Smooth muscle cell (in vitro differentiated cells): ENCODE data around the gene LRRN4CL. TPM values are rescaled to one million over a fixed set of nuclear protein-coding genes. Genes with fewer than 3 reads are reported as not detected.

Experiments used
- DNase-seq: peaks from one replicate; lab custom pipeline; 2025; ENCODE audit not compliant: unreplicated experiment; lab: John Stamatoyannopoulos, UW
- H2AFZ ChIP-seq: fragments of 200-600 bp; sonication (generic); 2 replicates; pipeline ENCODE4 v1.6.0; 2016; ENCODE audit warnings: antibody characterized with exemption, low read depth, mild to moderate bottlenecking
- H3F3A ChIP-seq: fragments of 200-600 bp; sonication (generic); 2 replicates; pipeline ENCODE4 v1.6.0; 2017; ENCODE audit warnings: antibody characterized with exemption, low read depth
- H3K27ac ChIP-seq: fragments of 200-600 bp; sonication (generic); 2 replicates; pipeline ENCODE4 v1.5.1; 2016; ENCODE audit warnings: low read depth, mild to moderate bottlenecking
- H3K27me3 ChIP-seq: fragments of 200-600 bp; sonication (generic); 2 replicates; pipeline ENCODE4 v1.6.1; 2016; ENCODE audit warnings: low read depth, mild to moderate bottlenecking
- H3K36me3 ChIP-seq: fragments of 200-600 bp; sonication (generic); 2 replicates; pipeline ENCODE4 v1.5.1; 2016; ENCODE audit warnings: low read depth
- H3K4me1 ChIP-seq: fragments of 200-600 bp; sonication (generic); 2 replicates; pipeline ENCODE4 v1.5.1; 2016; ENCODE audit warnings: low read depth
- H3K4me2 ChIP-seq: fragments of 200-600 bp; sonication (generic); 2 replicates; pipeline ENCODE4 v1.6.0; 2016; ENCODE audit warnings: mild to moderate bottlenecking
- H3K4me3 ChIP-seq: fragments of 200-600 bp; sonication (generic); 2 replicates; pipeline ENCODE4 v1.5.1; 2016; ENCODE audit warnings: mild to moderate bottlenecking
- H3K79me2 ChIP-seq: fragments of 200-600 bp; sonication (generic); 2 replicates; pipeline ENCODE4 v1.6.0; 2016; ENCODE audit warnings: low read depth, mild to moderate bottlenecking
- H3K9ac ChIP-seq: fragments of 200-600 bp; sonication (generic); 2 replicates; pipeline ENCODE4 v1.6.0; 2016; ENCODE audit warnings: low read depth
- H3K9me3 ChIP-seq: fragments of 200-600 bp; sonication (generic); replicated peaks from 2 replicates; pipeline ENCODE4 v1.5.1; 2016; ENCODE audit warnings: low read depth
- H4K20me1 ChIP-seq: fragments of 200-600 bp; sonication (generic); 2 replicates; pipeline ENCODE4 v1.6.0; 2016; ENCODE audit warnings: low read depth
- CTCF ChIP-seq: fragments of 200-600 bp; sonication (generic); IDR thresholded peaks from 2 replicates; pipeline ENCODE4 v1.5.1; 2017; ENCODE audit warnings: borderline replicate concordance, mild to moderate bottlenecking, antibody characterized with exemption; ENCODE audit not compliant: insufficient read depth, poor library complexity, severe bottlenecking
- WGBS: methylation state at CpG from one replicate; pipeline ENCODE4 v1.1.7; 2016; ENCODE audit warnings: low lambda C conversion rate; 5-methylcytosine and 5-hydroxymethylcytosine counted together
- polyA plus RNA-seq: library from polyadenylated mRNA; unstranded; fragments of >200 nt; fragmentation: Nextera tagmentation; extraction: Ambion mirVana; gene quantifications from 2 replicates; pipeline ENCODE4 v1.2.1, GENCODE V29; 2016
- small RNA-seq: library from RNA; depleted of rRNA; stranded (forward); fragments of <200 nt; gene quantifications from one replicate; pipeline ENCODE3, GENCODE V24; 2014
- total RNA-seq: library from RNA; depleted of rRNA; stranded (reverse); fragments of >200 nt; gene quantifications from 2 replicates; pipeline ENCODE4 v1.2.3, GENCODE V29; 2014

LRRN4CL gene
- total and polyA plus RNA-seq, 2 experiments from 2014 or later, result 1.3 TPM; not detected in 1

- Histone ChIP-seq H3K4me1 (no peaks in the 10 kb centered on the region), H3K4me2 (no peak overlapping the region), H3K9ac (no peak overlapping the region), H3K27ac (no peak overlapping the region), H3K27me3 (no peaks in the 10 kb centered on the region), H4K20me1 (peaks cover 10% of the 10 kb centered on the region), H3K9me3 (no peaks in the 10 kb centered on the region), H2AFZ (no peak overlapping the region), H3F3A (peaks cover 3% of the 10 kb centered on the region), H3K4me3 (no peak overlapping the region), H3K79me2 (peaks cover 60% of the 10 kb centered on the region), H3K36me3 (no peaks in the 10 kb centered on the region)
- WGBS, result 74% methylated on average over 8 of the region's 8 CpGs
- no peak for DNase-seq
- no peak for TF ChIP-seq CTCF
Observed at GRCh38 chr11:62644220-62644619, 45.1 kb downstream of the LRRN4CL start.

Small RNA genes lying within 50 kb of the gene (small RNA-seq; reads per million reads assigned to genes)
- gene SNORA57, result not detected

Other genes with a start within 250 kb of the LRRN4CL start
- 229 and 240 TPM in 2 replicates for gene AHNAK, start 142.7 kb downstream of the LRRN4CL start, total RNA-seq
- 27.2 and 58.8 TPM in 2 replicates for gene AHNAK, start 142.7 kb downstream of the LRRN4CL start, polyA plus RNA-seq
- 773 and 864 TPM in 2 replicates for gene EEF1G, start 115.6 kb downstream of the LRRN4CL start, total RNA-seq
- gene EEF1G, start 115.6 kb downstream of the LRRN4CL start, polyA plus RNA-seq, result 433 and 463 TPM in 2 replicates
- gene TUT1, start 98.0 kb downstream of the LRRN4CL start, total RNA-seq, result 3.0 and 5.5 TPM in 2 replicates
- gene TUT1, start 98.0 kb downstream of the LRRN4CL start, polyA plus RNA-seq, result 15.9 and 18.6 TPM in 2 replicates
- gene MTA2, start 87.7 kb downstream of the LRRN4CL start, total RNA-seq, result 57.0 and 65.9 TPM in 2 replicates
- gene MTA2, start 87.7 kb downstream of the LRRN4CL start, polyA plus RNA-seq, result 20.5 and 22.7 TPM in 2 replicates
- 20.6 and 35.0 TPM in 2 replicates for gene EML3, start 76.8 kb downstream of the LRRN4CL start, total RNA-seq
- 36.8 and 47.2 TPM in 2 replicates for gene EML3, start 76.8 kb downstream of the LRRN4CL start, polyA plus RNA-seq
- 0.63 and 4.0 TPM in 2 replicates for gene ROM1, start 76.3 kb downstream of the LRRN4CL start, total RNA-seq
- 0.91 and 1.4 TPM in 2 replicates for gene ROM1, start 76.3 kb downstream of the LRRN4CL start, polyA plus RNA-seq
- 19.3 and 20.0 TPM in 2 replicates for gene B3GAT3, start 67.5 kb downstream of the LRRN4CL start, total RNA-seq
- 66.9 and 73.8 TPM in 2 replicates for gene B3GAT3, start 67.5 kb downstream of the LRRN4CL start, polyA plus RNA-seq
- 176 and 186 TPM in 2 replicates for gene GANAB, start 42.9 kb downstream of the LRRN4CL start, total RNA-seq
- gene GANAB, start 42.9 kb downstream of the LRRN4CL start, polyA plus RNA-seq, result 194 and 225 TPM in 2 replicates
- 7.3 and 8.2 TPM in 2 replicates for gene INTS5, start 36.2 kb downstream of the LRRN4CL start, total RNA-seq
- 11.9 and 13.2 TPM in 2 replicates for gene INTS5, start 36.2 kb downstream of the LRRN4CL start, polyA plus RNA-seq
- gene C11orf98, start 24.3 kb downstream of the LRRN4CL start, total RNA-seq, result 54.4 and 68.4 TPM in 2 replicates
- gene C11orf98, start 24.3 kb downstream of the LRRN4CL start, polyA plus RNA-seq, result 101 and 114 TPM in 2 replicates
- 1.3 and 4.9 TPM in 2 replicates for gene CSKMT, start 24.2 kb downstream of the LRRN4CL start, total RNA-seq
- 1.4 and 9.8 TPM in 2 replicates for gene CSKMT, start 24.2 kb downstream of the LRRN4CL start, polyA plus RNA-seq
- gene UQCC3, start 17.9 kb downstream of the LRRN4CL start, total RNA-seq, result 5.5 and 7.7 TPM in 2 replicates
- gene UQCC3, start 17.9 kb downstream of the LRRN4CL start, polyA plus RNA-seq, result 14.4 and 16.7 TPM in 2 replicates
- 1.5 and 5.6 TPM in 2 replicates for gene LBHD1, start 17.3 kb downstream of the LRRN4CL start, total RNA-seq
- gene LBHD1, start 17.3 kb downstream of the LRRN4CL start, polyA plus RNA-seq, result 3.9 and 7.7 TPM in 2 replicates
- 52.2 and 58.1 TPM in 2 replicates for gene UBXN1, start 10.5 kb downstream of the LRRN4CL start, total RNA-seq
- gene UBXN1, start 10.5 kb downstream of the LRRN4CL start, polyA plus RNA-seq, result 73.5 and 78.4 TPM in 2 replicates
- gene BSCL2, start 17.9 kb upstream of the LRRN4CL start, total RNA-seq, result 76.4 and 79.7 TPM in 2 replicates
- gene BSCL2, start 17.9 kb upstream of the LRRN4CL start, polyA plus RNA-seq, result 115 and 123 TPM in 2 replicates
- gene GNG3, start 18.1 kb upstream of the LRRN4CL start, total RNA-seq, result 0.18 TPM in 1 of 2 replicates, not detected in the other
- 0.18 and 1.2 TPM in 2 replicates for gene GNG3, start 18.1 kb upstream of the LRRN4CL start, polyA plus RNA-seq
- 14.3 and 19.4 TPM in 2 replicates for gene HNRNPUL2, start 37.9 kb upstream of the LRRN4CL start, total RNA-seq
- 3.6 and 4.5 TPM in 2 replicates for gene HNRNPUL2, start 37.9 kb upstream of the LRRN4CL start, polyA plus RNA-seq
- 20.1 and 53.0 TPM in 2 replicates for gene TTC9C, start 39.0 kb upstream of the LRRN4CL start, total RNA-seq
- 46.9 and 49.3 TPM in 2 replicates for gene TTC9C, start 39.0 kb upstream of the LRRN4CL start, polyA plus RNA-seq
- gene ZBTB3, start 64.6 kb upstream of the LRRN4CL start, total RNA-seq, result 3.3 TPM in 2 replicates
- 2.9 and 3.6 TPM in 2 replicates for gene ZBTB3, start 64.6 kb upstream of the LRRN4CL start, polyA plus RNA-seq
- gene POLR2G, start 72.0 kb upstream of the LRRN4CL start, total RNA-seq, result 147 and 197 TPM in 2 replicates
- 192 and 220 TPM in 2 replicates for gene POLR2G, start 72.0 kb upstream of the LRRN4CL start, polyA plus RNA-seq
- gene TAF6L, start 81.9 kb upstream of the LRRN4CL start, total RNA-seq, result 10.5 and 11.9 TPM in 2 replicates
- gene TAF6L, start 81.9 kb upstream of the LRRN4CL start, polyA plus RNA-seq, result 18.6 and 27.2 TPM in 2 replicates
- gene TMEM179B, start 97.9 kb upstream of the LRRN4CL start, total RNA-seq, result 96.0 and 103 TPM in 2 replicates
- 113 and 125 TPM in 2 replicates for gene TMEM179B, start 97.9 kb upstream of the LRRN4CL start, polyA plus RNA-seq
- 43.2 and 47.8 TPM in 2 replicates for gene TMEM223, start 102.5 kb upstream of the LRRN4CL start, total RNA-seq
- 40.8 and 46.8 TPM in 2 replicates for gene TMEM223, start 102.5 kb upstream of the LRRN4CL start, polyA plus RNA-seq
- gene NXF1, start 115.9 kb upstream of the LRRN4CL start, total RNA-seq, result 33.4 and 35.4 TPM in 2 replicates
- 46.5 and 78.8 TPM in 2 replicates for gene NXF1, start 115.9 kb upstream of the LRRN4CL start, polyA plus RNA-seq
- 44.6 and 52.6 TPM in 2 replicates for gene STX5, start 142.5 kb upstream of the LRRN4CL start, total RNA-seq
- 67.9 and 69.0 TPM in 2 replicates for gene STX5, start 142.5 kb upstream of the LRRN4CL start, polyA plus RNA-seq
- not detected in 2 replicates for gene TEX54, start 143.3 kb upstream of the LRRN4CL start, total RNA-seq
- 1.4 and 3.1 TPM in 2 replicates for gene TEX54, start 143.3 kb upstream of the LRRN4CL start, polyA plus RNA-seq
- gene WDR74, start 150.1 kb upstream of the LRRN4CL start, total RNA-seq, result 19.3 and 36.6 TPM in 2 replicates
- gene WDR74, start 150.1 kb upstream of the LRRN4CL start, polyA plus RNA-seq, result 41.3 and 46.1 TPM in 2 replicates
- gene SLC3A2, start 191.4 kb upstream of the LRRN4CL start, total RNA-seq, result 181 and 248 TPM in 2 replicates
- gene SLC3A2, start 191.4 kb upstream of the LRRN4CL start, polyA plus RNA-seq, result 179 and 291 TPM in 2 replicates
- gene CHRM1, start 231.8 kb upstream of the LRRN4CL start, total RNA-seq, result not detected in 2 replicates
- not detected in 2 replicates for gene CHRM1, start 231.8 kb upstream of the LRRN4CL start, polyA plus RNA-seq